ENCODE measurements around the gene LCE1B.

LCE1B gene

DNA sequence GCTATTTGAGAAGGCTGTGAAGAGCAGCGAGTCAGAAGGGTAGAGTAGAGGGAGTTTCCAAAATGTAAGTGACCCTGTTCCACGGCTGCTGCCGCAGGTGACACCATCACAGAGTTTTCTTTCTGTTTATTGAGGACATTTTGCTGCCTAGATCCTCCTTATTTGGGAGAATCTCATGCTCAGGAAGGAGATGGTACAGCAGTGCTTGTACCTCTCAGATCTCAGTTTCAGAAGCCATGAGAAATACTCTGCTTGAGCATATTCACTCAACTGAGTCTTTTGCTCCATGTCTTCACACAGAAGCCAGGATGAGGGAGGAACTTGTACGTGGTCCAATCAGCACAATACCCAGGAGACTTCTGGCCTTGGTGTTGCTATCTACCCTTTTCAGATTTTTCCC, 49.6 kb downstream of the LCE1B start:
- no peak for DNase-seq (ENCODE audit: low read depth in 2 of 2)

All from stimulated activated CD4-positive, alpha-beta T cell treated with anti-CD3 and anti-CD28 coated beads, Interleukin-1b, Interleukin-23, amount 100 ng/mL, for 4 hours (primary cell).